ENCODE data around the gene BCO1.

Gene BCO1

GRCh38 chr16:81337097-81337496 lies 98.6 kb downstream of the BCO1 start:
- DNase-seq (ENCODE audit: low spot score) = no peak
- POLR2A ChIA-PET (ENCODE audit: low non-redundant PET) = no interaction called here
- TF ChIP-seq CTCF (conservative IDR thresholded peaks at IDR 0.05; ENCODE audit: low read depth) = no peak
- CTCF ChIA-PET = interaction anchor here (0.7 kb wide), 1 partner anchor 552 kb away, joined by 3 read pairs; no protein-coding TSS in a partner anchor
- H3K27ac ChIP-seq = no peak overlapping the region

All from RWPE1 (cell line).